ENCODE data around the gene STX19. TPM values are rescaled to one million over a fixed set of nuclear protein-coding genes. Genes with fewer than 3 reads are reported as not detected.

Gene STX19
- total RNA-seq, 1 experiment from 2014 or later: 5.2 TPM

DNA sequence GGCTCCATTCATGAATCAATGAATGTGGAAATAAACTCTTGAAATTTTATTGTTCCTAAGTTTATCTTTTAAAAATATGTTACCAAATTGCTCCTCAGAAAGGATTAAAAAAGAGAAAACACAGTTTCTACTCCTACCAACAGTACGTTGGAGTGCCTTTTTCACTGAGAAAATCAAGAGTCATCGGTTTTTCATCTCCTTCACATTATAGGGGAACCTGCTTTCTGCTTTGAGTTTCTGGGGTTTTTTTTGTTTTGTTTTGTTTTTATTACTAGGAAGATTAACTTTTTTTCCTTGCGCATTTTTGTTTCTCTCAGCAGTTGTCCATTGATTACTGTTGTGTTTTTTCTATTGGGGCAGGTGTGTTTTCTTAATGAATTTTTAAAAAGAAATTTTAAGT lies 45.0 kb downstream of the STX19 start:
- BruUV-seq (replicated peaks): no TSS peak
- H3K27me3 Mint-ChIP-seq (ENCODE audit: unreplicated experiment): no peaks in the 10 kb centered on the region
- CTCF ChIA-PET: no interaction called here
- H3K4me3 Mint-ChIP-seq (ENCODE audit: low read depth, unreplicated experiment): no peak overlapping the region
- no peak for DNase-seq
- peaks cover 17% of the 10 kb centered on the region for H3K36me3 Mint-ChIP-seq (ENCODE audit: insufficient read depth, unreplicated experiment)
- H3K27ac Mint-ChIP-seq (ENCODE audit: unreplicated experiment): no peak overlapping the region
- no peaks in the 10 kb centered on the region for H3K9me3 Mint-ChIP-seq (ENCODE audit: low read depth, unreplicated experiment)
- intact Hi-C loops (cut with micrococcal nuclease; ENCODE audit: unreplicated experiment): no loop called here
- peaks cover 8% of the 10 kb centered on the region for H3K4me1 Mint-ChIP-seq (ENCODE audit: low read depth, unreplicated experiment)
- TF ChIP-seq, protein P1, sequence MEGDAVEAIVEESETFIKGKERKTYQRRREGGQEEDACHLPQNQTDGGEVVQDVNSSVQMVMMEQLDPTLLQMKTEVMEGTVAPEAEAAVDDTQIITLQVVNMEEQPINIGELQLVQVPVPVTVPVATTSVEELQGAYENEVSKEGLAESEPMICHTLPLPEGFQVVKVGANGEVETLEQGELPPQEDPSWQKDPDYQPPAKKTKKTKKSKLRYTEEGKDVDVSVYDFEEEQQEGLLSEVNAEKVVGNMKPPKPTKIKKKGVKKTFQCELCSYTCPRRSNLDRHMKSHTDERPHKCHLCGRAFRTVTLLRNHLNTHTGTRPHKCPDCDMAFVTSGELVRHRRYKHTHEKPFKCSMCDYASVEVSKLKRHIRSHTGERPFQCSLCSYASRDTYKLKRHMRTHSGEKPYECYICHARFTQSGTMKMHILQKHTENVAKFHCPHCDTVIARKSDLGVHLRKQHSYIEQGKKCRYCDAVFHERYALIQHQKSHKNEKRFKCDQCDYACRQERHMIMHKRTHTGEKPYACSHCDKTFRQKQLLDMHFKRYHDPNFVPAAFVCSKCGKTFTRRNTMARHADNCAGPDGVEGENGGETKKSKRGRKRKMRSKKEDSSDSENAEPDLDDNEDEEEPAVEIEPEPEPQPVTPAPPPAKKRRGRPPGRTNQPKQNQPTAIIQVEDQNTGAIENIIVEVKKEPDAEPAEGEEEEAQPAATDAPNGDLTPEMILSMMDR (IDR thresholded peaks at IDR 0.05; ENCODE audit: unreplicated experiment): no peak

DNA sequence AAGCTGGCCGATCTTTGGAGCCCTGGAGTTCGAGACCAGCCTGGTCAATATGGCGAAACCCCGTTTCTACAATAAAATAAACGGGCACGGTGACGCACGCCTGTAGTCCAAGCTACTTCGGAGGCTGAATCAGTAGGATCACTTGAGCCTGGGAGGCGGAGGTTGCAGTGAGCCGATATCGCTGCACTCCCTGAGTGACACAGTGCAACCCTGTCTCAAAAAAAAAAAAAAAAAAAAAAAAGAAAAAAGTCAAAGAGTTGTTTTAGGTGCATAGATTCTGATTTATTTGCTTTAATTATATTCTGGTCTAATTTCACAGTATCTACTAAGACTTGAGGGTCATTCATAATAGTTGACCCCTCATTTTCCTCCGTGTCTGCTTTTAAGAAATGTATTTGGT lies 46.7 kb downstream of the STX19 start:
- no TSS peak for BruUV-seq (replicated peaks)
- Mint-ChIP-seq H3K36me3 (ENCODE audit: insufficient read depth, unreplicated experiment) (peaks cover 17% of the 10 kb centered on the region), H3K4me1 (ENCODE audit: low read depth, unreplicated experiment) (peaks cover 8% of the 10 kb centered on the region), H3K27me3 (ENCODE audit: unreplicated experiment) (peaks cover 7% of the 10 kb centered on the region), H3K27ac (ENCODE audit: unreplicated experiment) (no peak overlapping the region), H3K4me3 (ENCODE audit: low read depth, unreplicated experiment) (no peak overlapping the region), H3K9me3 (ENCODE audit: low read depth, unreplicated experiment) (no peaks in the 10 kb centered on the region)
- DNase-seq: no peak
- CTCF ChIA-PET: no interaction called here
- TF ChIP-seq, protein P1 (IDR thresholded peaks at IDR 0.05; ENCODE audit: unreplicated experiment): no peak
- intact Hi-C loops (cut with micrococcal nuclease; ENCODE audit: unreplicated experiment): no loop called here

DNA sequence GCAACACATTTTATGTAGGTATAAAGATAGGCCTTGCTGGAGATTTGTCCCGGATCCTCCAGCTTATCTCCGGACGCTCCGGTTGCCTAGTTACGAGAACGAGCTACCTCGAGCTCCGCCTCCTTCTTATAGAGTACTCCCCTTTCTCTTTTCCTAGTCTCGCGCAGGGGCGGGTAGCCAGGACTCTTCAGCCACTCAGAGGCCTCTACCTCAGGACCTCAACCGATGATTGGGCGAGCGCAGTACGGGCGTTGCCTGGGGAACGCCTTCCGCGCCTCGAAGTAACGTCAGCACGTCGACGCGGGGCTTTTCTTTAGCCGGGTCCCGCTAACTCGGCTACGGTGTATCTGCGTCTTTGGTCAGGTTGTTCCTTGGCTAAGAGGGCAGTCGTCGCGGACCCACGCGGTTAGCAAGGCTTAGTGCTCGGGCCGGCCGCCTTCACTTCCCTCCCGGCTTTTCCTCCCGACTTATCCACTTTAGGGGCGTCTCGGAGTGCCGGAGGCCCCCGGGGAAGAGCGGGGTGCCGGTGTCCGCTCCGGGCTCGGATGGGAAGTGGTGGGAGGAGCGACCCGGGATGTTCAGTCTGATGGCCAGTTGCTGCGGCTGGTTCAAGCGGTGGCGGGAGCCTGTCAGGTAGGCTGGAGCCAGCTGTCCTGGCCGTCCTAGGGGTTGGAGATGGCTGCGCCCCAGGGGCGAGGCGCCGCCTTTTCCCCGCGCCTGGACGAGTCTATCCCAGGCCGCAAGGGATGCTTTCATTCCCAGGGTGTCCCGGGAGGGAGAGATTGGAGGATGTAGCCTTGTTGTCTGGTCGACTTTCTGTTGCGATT lies 48.3 kb downstream of the STX19 start, which contains the start of gene ARL13B:
Gene ARL13B, plus strand, starts transcription at position 306 of the 827 bp plus-strand sequence. Its CDS starts 269 bp downstream, at position 575.
- intact Hi-C loops (cut with micrococcal nuclease; ENCODE audit: unreplicated experiment): no loop called here
- Mint-ChIP-seq H3K27me3 (ENCODE audit: unreplicated experiment) (peaks cover 10% of the 10 kb centered on the region), H3K4me1 (ENCODE audit: low read depth, unreplicated experiment) (peaks cover 8% of the 10 kb centered on the region), H3K36me3 (ENCODE audit: insufficient read depth, unreplicated experiment) (peaks cover 17% of the 10 kb centered on the region), H3K4me3 (ENCODE audit: low read depth, unreplicated experiment) (peak within 1 kb of the TSS; percentile 80), H3K9me3 (ENCODE audit: low read depth, unreplicated experiment) (no peaks in the 10 kb centered on the region), H3K27ac (ENCODE audit: unreplicated experiment) (peak within 1 kb of the TSS; percentile 90)
- CTCF ChIA-PET: interaction anchor here (0.8 kb wide), 1 partner anchor 9 kb away, joined by 4 read pairs; no protein-coding TSS in a partner anchor
- TF ChIP-seq, protein P1 (IDR thresholded peaks at IDR 0.05; ENCODE audit: unreplicated experiment): no peak
- no TSS peak for BruUV-seq (replicated peaks)
- DNase-seq: peak; percentile 94

DNA sequence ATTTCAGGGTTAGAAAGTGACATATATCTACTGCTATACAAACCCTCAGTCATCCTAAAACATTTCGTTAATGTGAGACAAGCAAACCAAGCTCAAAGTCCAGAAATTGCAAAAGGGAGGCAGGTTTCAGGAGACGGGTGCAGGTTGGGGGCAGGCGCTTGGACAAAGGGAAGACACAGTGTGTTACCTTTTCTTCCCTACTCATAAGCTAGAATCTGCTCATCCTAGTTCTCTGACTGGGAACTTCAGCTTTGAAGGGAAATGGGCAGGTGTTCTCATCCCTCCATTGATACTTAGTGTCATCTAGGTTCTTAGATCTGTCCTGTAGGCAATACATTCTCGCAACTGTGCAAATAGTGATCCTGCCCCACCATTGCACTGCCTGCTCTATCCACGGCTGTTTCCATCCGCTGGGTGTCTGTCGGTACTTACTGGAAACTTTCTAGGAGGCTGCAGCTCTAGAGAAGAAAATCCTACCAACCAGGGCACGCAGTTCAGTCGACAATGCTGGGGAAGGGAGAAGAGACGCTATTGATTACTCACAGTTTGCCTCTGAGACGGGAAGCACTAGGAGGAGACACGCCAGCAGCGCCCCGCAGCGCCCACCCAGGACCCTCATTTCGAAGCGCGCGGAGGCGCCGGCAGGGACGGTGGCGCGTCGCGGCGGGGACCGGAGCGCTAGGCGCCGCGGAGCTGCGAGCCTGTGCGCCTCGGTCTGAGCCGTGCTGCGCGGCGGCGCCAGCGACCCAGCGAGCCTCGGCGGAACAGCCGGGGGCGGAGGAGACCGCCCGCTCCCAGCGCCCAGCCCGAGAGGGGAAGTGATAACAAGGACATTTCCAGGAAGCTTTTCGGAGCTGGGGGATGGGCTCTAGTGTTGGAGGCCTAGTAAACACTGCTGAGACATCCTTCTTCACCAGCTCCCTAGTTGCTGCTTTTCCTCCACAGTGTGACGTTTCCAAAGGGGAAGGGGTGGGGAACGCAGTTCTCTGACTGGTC lies 55.0 kb downstream of the STX19 start, which contains the start of gene PROS1:
Gene PROS1, minus strand, starts transcription at position 766 of the 996 bp plus-strand sequence. Its CDS starts 147 bp downstream, at position 619.
- Mint-ChIP-seq H3K36me3 (ENCODE audit: insufficient read depth, unreplicated experiment) (peaks cover 13% of the 10 kb centered on the region), H3K9me3 (ENCODE audit: low read depth, unreplicated experiment) (no peaks in the 10 kb centered on the region), H3K27me3 (ENCODE audit: unreplicated experiment) (peaks cover 10% of the 10 kb centered on the region), H3K4me3 (ENCODE audit: low read depth, unreplicated experiment) (peak within 1 kb of the TSS; percentile 93), H3K27ac (ENCODE audit: unreplicated experiment) (peak within 1 kb of the TSS; percentile 58), H3K4me1 (ENCODE audit: low read depth, unreplicated experiment) (no peaks in the 10 kb centered on the region)
- TF ChIP-seq, protein P1 (IDR thresholded peaks at IDR 0.05; ENCODE audit: unreplicated experiment): no peak
- CTCF ChIA-PET: no interaction called here
- peak; percentile 49 for DNase-seq
- intact Hi-C loops (cut with micrococcal nuclease; ENCODE audit: unreplicated experiment): loop anchor here (5.0 kb wide), 1 partner anchor 54 kb away; the partner anchor contains the start of gene STX19
- no TSS peak for BruUV-seq (replicated peaks)
